Measurements from ENCODE around the gene INSR. TPM values are rescaled to one million over a fixed set of nuclear protein-coding genes. Genes with fewer than 3 reads are reported as not detected.

INSR gene
- total RNA-seq, 1 donor from 2014 or later = 37.3 TPM

- Histone ChIP-seq H3K4me1 (no peaks in the 10 kb centered on the region), H3K27ac (no peak overlapping the region), H3K27me3 (ENCODE audit: low read depth) (no peaks in the 10 kb centered on the region), H3K36me3 (no peaks in the 10 kb centered on the region), H3K9me3 (no peaks in the 10 kb centered on the region), H3K4me3 (no peak overlapping the region)
- intact Hi-C loops (cut with DNase I) = no loop called here
- DNase-seq (no peak), ATAC-seq (no peak)
- TF ChIP-seq, protein P1, sequence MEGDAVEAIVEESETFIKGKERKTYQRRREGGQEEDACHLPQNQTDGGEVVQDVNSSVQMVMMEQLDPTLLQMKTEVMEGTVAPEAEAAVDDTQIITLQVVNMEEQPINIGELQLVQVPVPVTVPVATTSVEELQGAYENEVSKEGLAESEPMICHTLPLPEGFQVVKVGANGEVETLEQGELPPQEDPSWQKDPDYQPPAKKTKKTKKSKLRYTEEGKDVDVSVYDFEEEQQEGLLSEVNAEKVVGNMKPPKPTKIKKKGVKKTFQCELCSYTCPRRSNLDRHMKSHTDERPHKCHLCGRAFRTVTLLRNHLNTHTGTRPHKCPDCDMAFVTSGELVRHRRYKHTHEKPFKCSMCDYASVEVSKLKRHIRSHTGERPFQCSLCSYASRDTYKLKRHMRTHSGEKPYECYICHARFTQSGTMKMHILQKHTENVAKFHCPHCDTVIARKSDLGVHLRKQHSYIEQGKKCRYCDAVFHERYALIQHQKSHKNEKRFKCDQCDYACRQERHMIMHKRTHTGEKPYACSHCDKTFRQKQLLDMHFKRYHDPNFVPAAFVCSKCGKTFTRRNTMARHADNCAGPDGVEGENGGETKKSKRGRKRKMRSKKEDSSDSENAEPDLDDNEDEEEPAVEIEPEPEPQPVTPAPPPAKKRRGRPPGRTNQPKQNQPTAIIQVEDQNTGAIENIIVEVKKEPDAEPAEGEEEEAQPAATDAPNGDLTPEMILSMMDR (IDR thresholded peaks at IDR 0.05) = no peak
Measured at GRCh38 chr19:7304200-7304599, 10.0 kb upstream of the INSR start.

- Histone ChIP-seq H3K9me3 (no peaks in the 10 kb centered on the region), H3K4me1 (no peaks in the 10 kb centered on the region), H3K27ac (no peak overlapping the region), H3K27me3 (ENCODE audit: low read depth) (no peaks in the 10 kb centered on the region), H3K4me3 (no peak overlapping the region), H3K36me3 (no peaks in the 10 kb centered on the region)
- intact Hi-C loops (cut with DNase I) = no loop called here
- TF ChIP-seq, protein P1 (IDR thresholded peaks at IDR 0.05) = no peak
- no peak for DNase-seq
- no peak for ATAC-seq
Measured at GRCh38 chr19:7303470-7303869, 9.3 kb upstream of the INSR start.

GRCh38 chr19:7301525-7301924 is 7.3 kb upstream of the INSR start:
- Histone ChIP-seq H3K36me3 (no peaks in the 10 kb centered on the region), H3K4me1 (no peaks in the 10 kb centered on the region), H3K4me3 (no peak overlapping the region), H3K27me3 (ENCODE audit: low read depth) (no peaks in the 10 kb centered on the region), H3K9me3 (no peaks in the 10 kb centered on the region), H3K27ac (no peak overlapping the region)
- ATAC-seq (no peak), DNase-seq (no peak)
- intact Hi-C loops (cut with DNase I) = no loop called here
- TF ChIP-seq, protein P1 (IDR thresholded peaks at IDR 0.05) = no peak

- Histone ChIP-seq H3K36me3 (no peaks in the 10 kb centered on the region), H3K4me3 (no peak overlapping the region), H3K27ac (no peak overlapping the region), H3K27me3 (ENCODE audit: low read depth) (no peaks in the 10 kb centered on the region), H3K9me3 (no peaks in the 10 kb centered on the region), H3K4me1 (peaks cover 14% of the 10 kb centered on the region)
- no peak for ATAC-seq
- DNase-seq = no peak
- intact Hi-C loops (cut with DNase I) = no loop called here
- TF ChIP-seq, protein P1 (IDR thresholded peaks at IDR 0.05) = no peak
Measured at GRCh38 chr19:7297742-7298141, 3.5 kb upstream of the INSR start.

DNA sequence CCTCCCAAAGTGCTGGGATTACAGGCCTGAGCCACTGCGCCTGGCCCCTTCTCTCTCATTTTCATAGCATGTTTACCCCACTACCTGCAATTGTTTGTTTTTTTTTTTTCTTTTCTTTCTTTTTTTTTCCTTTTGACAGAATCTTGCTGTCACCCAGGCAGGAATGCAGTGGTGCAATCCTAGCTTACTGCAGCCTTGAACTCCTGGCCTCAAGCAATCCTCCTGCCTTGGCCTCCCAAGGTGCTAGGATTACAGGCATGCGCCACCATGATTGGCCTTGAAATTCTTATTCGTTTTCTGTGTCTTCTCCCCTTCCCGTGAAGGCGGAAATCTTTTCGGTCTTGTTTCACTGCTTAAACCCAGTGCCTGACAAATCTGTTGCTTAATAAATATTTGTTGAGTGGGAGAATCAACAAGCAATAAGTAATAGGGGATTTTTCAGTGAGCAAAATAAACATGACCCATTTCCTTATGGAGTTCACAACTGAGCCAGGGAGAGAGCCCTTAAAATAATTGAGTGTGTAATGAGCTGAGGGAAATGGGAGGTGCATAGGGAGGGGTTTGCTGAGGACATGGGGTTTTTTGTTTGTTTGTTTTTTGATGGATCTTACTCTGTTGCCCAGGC is 1.8 kb upstream of the INSR start:
- peaks cover 20% of the 10 kb centered on the region for H3K4me1 ChIP-seq
- no peak for DNase-seq
- TF ChIP-seq, protein P1 (IDR thresholded peaks at IDR 0.05) = no peak
- ATAC-seq = no peak
- H3K9me3 ChIP-seq = no peaks in the 10 kb centered on the region
- no peak overlapping the region for H3K4me3 ChIP-seq
- no peaks in the 10 kb centered on the region for H3K27me3 ChIP-seq (ENCODE audit: low read depth)
- intact Hi-C loops (cut with DNase I) = no loop called here
- H3K36me3 ChIP-seq = no peaks in the 10 kb centered on the region
- H3K27ac ChIP-seq = no peak overlapping the region
